ENCODE data around the gene SLC5A6.

Gene SLC5A6

DNA sequence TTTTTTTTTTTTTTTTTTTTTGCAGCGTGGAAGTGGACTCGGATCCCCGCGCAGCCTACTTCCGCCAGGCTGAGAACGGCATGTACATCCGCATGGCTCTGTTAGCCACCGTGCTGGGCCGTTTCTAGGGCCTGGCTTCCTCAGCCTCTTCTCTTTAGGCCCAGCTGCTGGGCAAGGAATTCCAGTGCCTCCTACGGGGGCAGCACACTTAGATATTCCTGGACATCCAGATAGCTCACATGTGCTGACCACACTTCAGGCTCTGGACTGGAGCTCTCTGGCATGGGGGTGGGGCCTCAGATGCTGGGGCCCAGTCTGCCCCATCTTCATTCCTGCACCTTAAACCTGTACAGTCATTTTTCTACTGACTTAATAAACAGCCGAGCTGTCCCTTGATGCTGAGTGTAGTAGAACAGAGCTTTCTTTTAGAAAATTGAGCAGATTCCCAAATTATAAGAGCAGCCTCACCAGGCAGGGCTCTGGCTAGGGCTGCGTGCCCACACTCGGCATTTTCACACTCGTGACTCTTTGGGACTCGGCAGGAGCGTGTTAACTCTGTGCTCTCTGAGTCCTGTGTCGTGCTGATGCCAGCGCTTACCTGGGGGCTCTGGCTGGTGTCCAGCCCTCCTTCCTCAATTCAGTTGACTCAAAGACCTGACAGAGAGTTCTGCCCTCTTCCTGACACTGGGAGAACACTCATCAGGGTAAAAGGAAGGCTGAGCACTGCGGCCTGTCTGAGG, 31.5 kb upstream of the SLC5A6 start:
- H3K27ac ChIP-seq = no peak overlapping the region
- TF ChIP-seq, protein P1, sequence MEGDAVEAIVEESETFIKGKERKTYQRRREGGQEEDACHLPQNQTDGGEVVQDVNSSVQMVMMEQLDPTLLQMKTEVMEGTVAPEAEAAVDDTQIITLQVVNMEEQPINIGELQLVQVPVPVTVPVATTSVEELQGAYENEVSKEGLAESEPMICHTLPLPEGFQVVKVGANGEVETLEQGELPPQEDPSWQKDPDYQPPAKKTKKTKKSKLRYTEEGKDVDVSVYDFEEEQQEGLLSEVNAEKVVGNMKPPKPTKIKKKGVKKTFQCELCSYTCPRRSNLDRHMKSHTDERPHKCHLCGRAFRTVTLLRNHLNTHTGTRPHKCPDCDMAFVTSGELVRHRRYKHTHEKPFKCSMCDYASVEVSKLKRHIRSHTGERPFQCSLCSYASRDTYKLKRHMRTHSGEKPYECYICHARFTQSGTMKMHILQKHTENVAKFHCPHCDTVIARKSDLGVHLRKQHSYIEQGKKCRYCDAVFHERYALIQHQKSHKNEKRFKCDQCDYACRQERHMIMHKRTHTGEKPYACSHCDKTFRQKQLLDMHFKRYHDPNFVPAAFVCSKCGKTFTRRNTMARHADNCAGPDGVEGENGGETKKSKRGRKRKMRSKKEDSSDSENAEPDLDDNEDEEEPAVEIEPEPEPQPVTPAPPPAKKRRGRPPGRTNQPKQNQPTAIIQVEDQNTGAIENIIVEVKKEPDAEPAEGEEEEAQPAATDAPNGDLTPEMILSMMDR (conservative IDR thresholded peaks at IDR 0.05) = no peak
- TF ChIP-seq ZFX (IDR thresholded peaks at IDR 0.05) = no peak

DNA sequence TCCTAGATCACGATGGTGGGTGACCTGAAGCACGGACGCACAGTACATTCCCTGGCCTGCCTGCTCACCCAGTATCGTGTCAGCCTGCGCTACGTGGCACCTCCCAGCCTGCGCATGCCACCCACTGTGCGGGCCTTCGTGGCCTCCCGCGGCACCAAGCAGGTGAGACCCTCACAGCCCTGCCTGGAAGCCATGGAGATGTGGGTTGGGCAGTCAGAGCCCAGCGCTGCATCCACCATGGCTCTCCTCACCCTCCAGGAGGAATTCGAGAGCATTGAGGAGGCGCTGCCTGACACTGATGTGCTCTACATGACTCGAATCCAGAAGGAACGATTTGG, 30.5 kb upstream of the SLC5A6 start:
- TF ChIP-seq ZFX (IDR thresholded peaks at IDR 0.05) = no peak
- TF ChIP-seq, protein P1 (conservative IDR thresholded peaks at IDR 0.05) = no peak
- no peak overlapping the region for H3K27ac ChIP-seq

GRCh38 chr2:27241761-27242613, 29.9 kb upstream of the SLC5A6 start:
- no peak overlapping the region for H3K27ac ChIP-seq
- TF ChIP-seq, protein P1 (conservative IDR thresholded peaks at IDR 0.05) = no peak
- no peak for TF ChIP-seq ZFX (IDR thresholded peaks at IDR 0.05)

- H3K27ac ChIP-seq = no peak overlapping the region
- TF ChIP-seq ZFX (IDR thresholded peaks at IDR 0.05) = no peak
- TF ChIP-seq, protein P1 (conservative IDR thresholded peaks at IDR 0.05) = no peak
These were observed 28.3 kb upstream of the SLC5A6 start for GRCh38 chr2:27240406-27240805.

DNA sequence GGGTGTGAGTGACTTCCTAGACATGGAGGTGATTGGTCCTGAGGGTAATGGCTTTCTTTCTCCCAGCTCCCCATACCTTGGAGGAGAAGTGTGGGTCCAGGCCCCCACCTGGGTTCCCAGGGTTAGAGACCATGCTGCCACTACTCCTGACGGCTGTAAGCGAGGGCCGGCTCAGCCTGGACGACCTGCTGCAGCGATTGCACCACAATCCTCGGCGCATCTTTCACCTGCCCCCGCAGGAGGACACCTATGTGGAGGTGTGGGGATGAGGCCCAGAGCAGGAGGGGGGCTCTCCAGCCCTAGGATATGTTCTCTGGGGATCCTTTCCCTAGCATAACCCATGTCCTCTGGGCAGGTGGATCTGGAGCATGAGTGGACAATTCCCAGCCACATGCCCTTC, 26.9 kb upstream of the SLC5A6 start:
- TF ChIP-seq ZFX (IDR thresholded peaks at IDR 0.05) = no peak
- TF ChIP-seq, protein P1 (conservative IDR thresholded peaks at IDR 0.05) = no peak
- H3K27ac ChIP-seq = no peak overlapping the region

- TF ChIP-seq, protein P1 (conservative IDR thresholded peaks at IDR 0.05) = no peak
- no peak for TF ChIP-seq ZFX (IDR thresholded peaks at IDR 0.05)
- no peak overlapping the region for H3K27ac ChIP-seq
These were observed 25.4 kb upstream of the SLC5A6 start for GRCh38 chr2:27237341-27237945.

GRCh38 chr2:27236626-27237025, 24.6 kb upstream of the SLC5A6 start:
- no peak overlapping the region for H3K27ac ChIP-seq
- TF ChIP-seq, protein P1 (conservative IDR thresholded peaks at IDR 0.05) = no peak
- TF ChIP-seq ZFX (IDR thresholded peaks at IDR 0.05) = no peak
